ENCODE data around the gene TAOK1.

TAOK1 gene

GRCh38 chr17:29393436-29393835, 3.3 kb downstream of the TAOK1 start:
- Histone ChIP-seq H3K36me3 (replicated peaks; ENCODE audit: low read depth, low read length) (no peaks in the 10 kb centered on the region), H4K20me1 (ENCODE audit: insufficient read depth, low read length) (peaks cover 30% of the 10 kb centered on the region), H2AFZ (ENCODE audit: low read depth, low read length) (no peak overlapping the region), H3K4me2 (ENCODE audit: low read length) (no peak overlapping the region), H3K79me2 (ENCODE audit: low read length) (peaks cover 80% of the 10 kb centered on the region), H3K27ac (ENCODE audit: low read length) (no peak overlapping the region), H3K27me3 (ENCODE audit: low read depth, low read length) (no peaks in the 10 kb centered on the region), H3K4me3 (ENCODE audit: low read length) (no peak overlapping the region), H3K9ac (ENCODE audit: low read length) (no peak overlapping the region), H3K4me1 (ENCODE audit: low read length) (peaks cover 20% of the 10 kb centered on the region), H3K9me3 (ENCODE audit: insufficient read depth, low read length) (no peaks in the 10 kb centered on the region)
- no peak for TF ChIP-seq EZH2phosphoT487 (IDR thresholded peaks at IDR 0.05; ENCODE audit: low read depth)
- no peak for TF ChIP-seq CTCF (IDR thresholded peaks at IDR 0.05; ENCODE audit: low read depth, low read length)

- Histone ChIP-seq H3K4me1 (ENCODE audit: low read length) (peaks cover 20% of the 10 kb centered on the region), H3K9me3 (ENCODE audit: insufficient read depth, low read length) (no peaks in the 10 kb centered on the region), H3K36me3 (replicated peaks; ENCODE audit: low read depth, low read length) (peaks cover 4% of the 10 kb centered on the region), H3K9ac (ENCODE audit: low read length) (no peak overlapping the region), H3K4me2 (ENCODE audit: low read length) (no peak overlapping the region), H3K27me3 (ENCODE audit: low read depth, low read length) (no peaks in the 10 kb centered on the region), H3K79me2 (ENCODE audit: low read length) (peaks cover 90% of the 10 kb centered on the region), H3K4me3 (ENCODE audit: low read length) (no peak overlapping the region), H4K20me1 (ENCODE audit: insufficient read depth, low read length) (peaks cover 30% of the 10 kb centered on the region), H3K27ac (ENCODE audit: low read length) (no peak overlapping the region), H2AFZ (ENCODE audit: low read depth, low read length) (no peak overlapping the region)
- TF ChIP-seq CTCF (IDR thresholded peaks at IDR 0.05; ENCODE audit: low read depth, low read length) (no peak), EZH2phosphoT487 (IDR thresholded peaks at IDR 0.05; ENCODE audit: low read depth) (no peak)
These were observed 4.6 kb downstream of the TAOK1 start for GRCh38 chr17:29394761-29395160.

GRCh38 chr17:29396066-29396465, 5.9 kb downstream of the TAOK1 start:
- TF ChIP-seq EZH2phosphoT487 (IDR thresholded peaks at IDR 0.05; ENCODE audit: low read depth) = no peak
- no peak for TF ChIP-seq CTCF (IDR thresholded peaks at IDR 0.05; ENCODE audit: low read depth, low read length)
- Histone ChIP-seq H3K79me2 (ENCODE audit: low read length) (peaks cover 94% of the 10 kb centered on the region), H3K9me3 (ENCODE audit: insufficient read depth, low read length) (no peaks in the 10 kb centered on the region)

GRCh38 chr17:29399634-29400033, 9.5 kb downstream of the TAOK1 start:
- no peaks in the 10 kb centered on the region for H3K9me3 ChIP-seq (ENCODE audit: insufficient read depth, low read length)
- H3K4me2 ChIP-seq (ENCODE audit: low read length) = no peak overlapping the region
- no peak overlapping the region for H3K9ac ChIP-seq (ENCODE audit: low read length)
- H3K27ac ChIP-seq (ENCODE audit: low read length) = no peak overlapping the region
- no peak overlapping the region for H2AFZ ChIP-seq (ENCODE audit: low read depth, low read length)
- peaks cover 13% of the 10 kb centered on the region for H3K4me1 ChIP-seq (ENCODE audit: low read length)
- TF ChIP-seq EZH2phosphoT487 (IDR thresholded peaks at IDR 0.05; ENCODE audit: low read depth) = no peak
- TF ChIP-seq CTCF (IDR thresholded peaks at IDR 0.05; ENCODE audit: low read depth, low read length) = no peak
- peaks cover 94% of the 10 kb centered on the region for H3K79me2 ChIP-seq (ENCODE audit: low read length)
- H3K4me3 ChIP-seq (ENCODE audit: low read length) = no peak overlapping the region
- H4K20me1 ChIP-seq (ENCODE audit: insufficient read depth, low read length) = peaks cover 12% of the 10 kb centered on the region
- peaks cover 25% of the 10 kb centered on the region for H3K36me3 ChIP-seq (replicated peaks; ENCODE audit: low read depth, low read length)
- H3K27me3 ChIP-seq (ENCODE audit: low read depth, low read length) = no peaks in the 10 kb centered on the region

More at GRCh38 chr17:29396066-29396465, 5.9 kb downstream of the TAOK1 start:
- peaks cover 16% of the 10 kb centered on the region for H3K36me3 ChIP-seq (replicated peaks; ENCODE audit: low read depth, low read length)
- H3K27me3 ChIP-seq (ENCODE audit: low read depth, low read length) = no peaks in the 10 kb centered on the region
- H3K4me2 ChIP-seq (ENCODE audit: low read length) = no peak overlapping the region
- H3K4me1 ChIP-seq (ENCODE audit: low read length) = peaks cover 24% of the 10 kb centered on the region
- H2AFZ ChIP-seq (ENCODE audit: low read depth, low read length) = no peak overlapping the region
- H3K27ac ChIP-seq (ENCODE audit: low read length) = no peak overlapping the region
- H3K4me3 ChIP-seq (ENCODE audit: low read length) = no peak overlapping the region
- H3K9ac ChIP-seq (ENCODE audit: low read length) = no peak overlapping the region
- peaks cover 30% of the 10 kb centered on the region for H4K20me1 ChIP-seq (ENCODE audit: insufficient read depth, low read length)

Data from OCI-LY3 (cell line).